HPDE6-E6E7 (cell line): ENCODE measurements around the gene CHRM5.
A peak's percentile ranks its signal among the peaks of the same experiment; 100 is the strongest.
"Not testable (repeated sequence)": the region's sequence is repeated elsewhere in the genome, so short reads cannot be mapped to it uniquely, and the experiment has no call there.

ENCODE experiments used
- DNase-seq: peaks from one replicate; pipeline ENCODE4 v3.0.0; 2011; ENCODE audit warnings: missing footprints; ENCODE audit errors: extremely low spot score

The CHRM5 gene

DNA sequence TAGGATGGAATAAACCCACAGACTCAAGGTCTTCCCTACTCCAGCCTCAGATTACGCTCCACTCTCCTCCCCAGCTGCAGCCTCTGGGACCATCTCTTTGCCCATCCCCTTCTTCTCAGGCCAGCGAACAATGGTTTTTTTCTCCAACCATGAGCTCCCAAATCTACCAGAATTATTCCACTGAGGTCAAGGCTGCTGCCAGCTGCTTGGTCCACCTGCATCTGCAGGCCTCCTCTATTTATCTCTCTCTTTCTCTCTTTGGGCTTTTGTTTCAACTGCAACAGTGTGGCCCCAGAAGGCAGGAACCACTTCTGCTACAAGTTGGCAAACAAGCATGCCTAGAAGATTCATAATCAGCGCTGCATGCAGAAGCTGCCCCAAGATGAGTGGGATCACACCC lies 19.1 kb downstream of the CHRM5 start:
- no peak for DNase-seq

DNA sequence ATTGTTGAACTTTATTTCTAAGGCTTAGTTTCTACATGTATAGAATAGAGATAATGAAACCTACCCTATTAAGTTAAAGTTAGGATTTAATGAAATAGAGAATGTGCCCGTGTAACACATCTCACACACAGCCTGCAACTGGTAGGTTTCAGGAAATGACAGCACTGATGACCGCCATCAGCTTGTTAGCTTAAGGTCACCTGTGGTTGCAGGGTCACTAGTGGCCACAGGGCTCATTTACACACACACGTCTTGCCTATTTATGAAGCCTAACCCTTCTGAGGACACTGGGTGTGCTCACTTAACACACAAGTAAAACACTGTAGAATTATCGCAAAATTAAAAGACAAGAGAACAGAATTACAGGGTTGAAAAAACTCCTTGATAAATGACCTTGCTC lies 20.1 kb downstream of the CHRM5 start:
- DNase-seq: no peak

DNA sequence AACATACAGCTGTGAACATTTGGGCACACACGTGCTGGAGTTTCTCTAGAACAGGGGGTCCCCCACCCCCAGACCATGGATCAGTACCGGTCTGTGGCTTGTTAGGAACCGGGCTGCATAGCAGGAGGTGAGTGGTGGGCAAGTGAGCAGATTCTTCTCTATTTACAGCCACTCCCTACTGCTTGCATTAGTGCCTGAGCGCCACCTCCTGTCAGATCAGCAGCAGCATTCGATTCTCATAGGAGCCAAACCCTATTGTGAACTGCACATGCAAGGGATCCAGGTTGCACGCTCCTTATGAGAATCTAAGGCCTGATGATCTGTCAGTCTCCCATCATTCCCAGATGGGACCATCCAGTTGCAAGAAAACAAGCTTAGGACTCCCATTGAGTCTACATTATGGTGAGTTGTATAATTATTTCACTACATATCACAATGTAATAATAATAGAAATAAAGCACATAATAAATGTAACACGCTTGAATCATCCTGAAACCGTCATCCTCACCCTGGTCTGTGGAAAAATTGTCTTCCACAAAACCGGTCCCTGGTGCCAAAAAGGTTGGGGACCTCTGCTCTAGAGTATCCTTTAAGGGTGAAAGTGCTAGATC lies 25.8 kb downstream of the CHRM5 start:
- no peak for DNase-seq

DNA sequence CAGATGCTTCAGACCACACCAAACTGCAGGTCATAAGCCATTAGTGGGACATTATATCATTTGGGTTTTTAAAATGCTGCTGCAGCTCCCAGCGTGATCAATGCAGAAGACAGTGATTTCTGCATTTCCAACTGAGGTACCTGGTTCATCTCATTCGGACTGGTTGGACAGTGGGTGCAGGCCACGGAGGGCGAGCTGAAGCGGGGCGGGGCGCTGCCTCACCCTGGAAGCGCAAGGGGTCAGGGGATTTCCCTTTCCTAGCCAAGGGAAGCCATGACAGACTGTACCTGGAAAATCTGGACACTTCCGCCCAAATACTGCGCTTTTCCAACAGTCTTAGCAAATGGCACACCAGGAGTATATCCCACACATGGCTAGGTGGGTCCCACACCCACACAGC lies 27.4 kb downstream of the CHRM5 start:
- DNase-seq: not testable (repeated sequence)

DNA sequence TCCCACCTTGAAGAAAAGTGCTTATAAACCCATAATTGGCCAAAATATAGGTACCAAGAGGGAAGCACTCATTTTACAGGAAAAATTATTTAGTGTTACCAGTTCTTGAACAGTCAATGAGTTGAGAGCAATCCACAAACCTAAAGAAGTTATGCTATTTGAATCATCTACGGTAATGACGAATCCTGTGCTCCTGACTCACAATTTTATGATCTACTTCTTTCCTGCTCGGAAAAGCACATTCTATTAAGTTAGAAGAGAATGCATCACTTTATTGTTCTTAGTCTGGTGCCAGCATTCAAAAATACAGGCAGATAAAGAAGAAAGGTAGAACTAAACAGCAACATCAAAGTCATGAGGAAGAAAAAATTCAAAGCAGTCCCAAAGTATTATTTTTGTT lies 33.2 kb downstream of the CHRM5 start:
- DNase-seq: peak; percentile 6

DNA sequence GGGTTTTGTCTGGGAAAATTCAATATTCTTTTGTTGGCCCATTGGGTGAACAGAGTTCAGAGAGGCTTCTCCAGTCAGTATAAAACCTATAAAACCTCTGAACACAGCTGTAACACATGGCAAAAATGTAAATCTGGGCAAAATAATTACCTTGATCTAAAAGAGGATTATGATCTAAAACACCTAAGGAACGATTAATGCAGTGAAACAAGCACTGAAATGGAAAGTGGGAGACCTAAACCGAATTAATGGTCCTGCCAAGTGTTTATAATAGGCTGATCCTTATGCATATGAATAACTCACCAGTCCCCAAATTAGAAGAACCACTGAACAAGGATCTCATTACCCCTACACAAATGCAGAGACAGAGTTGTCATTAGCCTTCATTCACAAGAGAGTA lies 38.1 kb downstream of the CHRM5 start:
- no peak for DNase-seq

DNA sequence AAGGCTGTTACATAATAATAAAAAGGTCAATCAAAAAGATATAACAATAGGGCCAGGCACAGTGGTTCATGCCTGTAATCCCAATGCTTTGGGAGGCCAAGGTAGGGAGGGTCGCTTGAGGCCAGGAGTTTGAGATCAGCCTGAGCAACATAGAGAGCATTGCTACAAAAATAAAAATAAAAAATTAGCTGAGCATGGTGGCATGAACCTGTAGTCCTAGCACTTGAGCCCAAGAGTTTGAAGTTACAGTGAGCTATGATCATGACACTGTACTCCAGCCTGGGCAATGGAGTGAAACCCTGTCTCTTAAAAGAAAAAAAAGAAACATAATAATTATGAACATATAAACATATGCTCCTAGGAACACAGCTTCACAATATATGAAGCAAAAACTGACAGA lies 41.4 kb downstream of the CHRM5 start:
- DNase-seq: no peak

DNA sequence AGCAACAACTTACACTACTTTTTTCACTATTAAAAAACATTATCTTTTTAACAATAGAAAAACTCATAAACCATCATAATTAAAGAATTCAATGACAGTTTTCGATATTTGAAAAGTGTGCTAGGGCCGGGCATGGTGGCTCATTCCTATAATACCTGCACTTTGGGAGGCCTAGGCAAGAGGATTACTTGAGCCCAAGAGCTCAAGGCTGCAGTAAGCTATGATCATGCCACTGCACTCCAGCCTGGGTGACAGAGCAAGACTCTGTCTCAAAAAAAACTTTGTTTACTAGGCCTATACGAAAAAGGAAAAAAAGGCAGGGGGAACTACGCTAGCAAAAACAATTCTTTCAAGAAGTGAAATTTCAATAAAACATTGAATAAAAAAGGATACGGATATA lies 42.6 kb downstream of the CHRM5 start:
- DNase-seq: no peak

DNA sequence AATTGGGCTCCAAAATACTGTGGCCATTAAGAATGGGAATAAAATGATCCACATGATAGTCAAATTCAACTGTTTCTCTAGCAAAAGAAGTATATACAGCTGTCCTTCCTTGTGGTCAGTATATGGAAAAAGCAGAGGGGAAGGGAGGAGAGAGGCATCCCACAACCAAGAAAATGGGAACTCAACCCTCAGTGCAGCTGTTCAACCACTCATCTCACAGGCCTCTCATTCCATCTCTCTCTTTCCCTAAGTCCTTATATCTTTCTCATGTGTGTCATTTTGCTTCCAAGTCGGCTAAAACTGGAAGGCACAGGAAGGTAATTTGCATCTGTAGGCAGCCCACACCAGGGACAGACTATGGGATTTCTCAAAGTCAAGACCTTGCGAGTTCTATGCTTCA lies 43.2 kb downstream of the CHRM5 start:
- DNase-seq: no peak

DNA sequence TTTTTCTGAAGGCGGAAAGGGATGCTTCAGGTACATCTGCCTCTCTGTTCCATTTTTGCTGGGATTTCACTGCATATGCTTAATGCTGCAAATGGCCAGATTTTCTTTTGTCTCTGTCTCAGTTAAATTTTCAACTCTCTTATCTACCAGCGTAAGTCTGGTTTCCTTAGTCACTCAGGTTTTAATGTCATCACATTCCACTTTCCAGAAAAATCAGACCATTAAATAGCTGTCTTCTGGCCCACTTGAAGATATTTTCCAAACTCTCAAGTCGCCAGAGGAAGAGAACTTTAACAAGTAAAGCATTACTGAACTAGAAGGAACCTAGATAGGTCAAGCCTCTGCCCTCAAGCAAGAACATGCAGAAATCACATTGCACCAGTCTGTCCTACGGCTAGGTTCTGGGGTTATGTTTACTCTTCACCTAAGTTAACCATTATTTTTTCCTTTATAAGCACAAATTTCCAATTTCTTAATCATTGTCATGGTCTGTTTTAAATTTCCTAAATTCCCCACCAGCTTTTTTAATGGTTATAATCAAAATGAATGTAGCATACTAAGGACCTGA lies 44.2 kb downstream of the CHRM5 start:
- DNase-seq: no peak

DNA sequence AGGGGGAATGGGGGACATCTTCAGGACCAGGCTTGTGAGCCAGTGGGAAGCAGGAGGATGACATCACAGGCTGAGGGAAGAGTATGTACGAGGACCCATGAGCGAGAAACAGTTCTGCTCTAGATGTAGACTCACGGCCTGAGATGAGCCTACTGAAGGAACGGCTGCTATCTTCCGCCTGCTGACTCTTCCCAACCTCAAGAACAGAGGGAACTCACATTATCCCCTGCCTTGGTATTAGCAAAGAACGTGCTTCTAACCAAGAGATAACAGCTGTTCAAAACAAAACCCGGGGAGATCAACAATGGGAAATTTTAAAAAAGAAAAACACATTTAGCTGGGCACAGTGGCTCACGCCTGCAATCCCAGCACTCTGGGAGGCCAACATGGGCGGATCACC lies 45.4 kb downstream of the CHRM5 start:
- DNase-seq: no peak

DNA sequence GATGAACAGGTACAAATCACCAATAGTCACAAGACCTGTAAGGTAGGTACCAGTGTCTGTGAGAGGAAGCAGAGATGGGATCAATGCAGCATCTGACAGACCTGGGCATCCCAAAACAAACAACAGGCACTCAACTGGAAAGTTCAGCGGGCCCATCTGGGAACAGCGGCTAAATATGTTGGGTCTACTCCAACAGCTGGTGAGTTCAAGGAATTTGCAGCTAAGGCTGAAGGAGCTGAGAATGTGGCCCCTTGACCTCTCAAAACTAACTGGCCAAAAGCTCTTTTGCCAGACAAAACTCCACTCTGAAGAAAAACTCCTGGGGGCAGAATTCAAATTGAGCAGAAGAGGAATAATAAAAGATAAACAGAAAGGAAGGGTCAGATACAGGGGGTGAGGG lies 46.3 kb downstream of the CHRM5 start:
- no peak for DNase-seq

DNA sequence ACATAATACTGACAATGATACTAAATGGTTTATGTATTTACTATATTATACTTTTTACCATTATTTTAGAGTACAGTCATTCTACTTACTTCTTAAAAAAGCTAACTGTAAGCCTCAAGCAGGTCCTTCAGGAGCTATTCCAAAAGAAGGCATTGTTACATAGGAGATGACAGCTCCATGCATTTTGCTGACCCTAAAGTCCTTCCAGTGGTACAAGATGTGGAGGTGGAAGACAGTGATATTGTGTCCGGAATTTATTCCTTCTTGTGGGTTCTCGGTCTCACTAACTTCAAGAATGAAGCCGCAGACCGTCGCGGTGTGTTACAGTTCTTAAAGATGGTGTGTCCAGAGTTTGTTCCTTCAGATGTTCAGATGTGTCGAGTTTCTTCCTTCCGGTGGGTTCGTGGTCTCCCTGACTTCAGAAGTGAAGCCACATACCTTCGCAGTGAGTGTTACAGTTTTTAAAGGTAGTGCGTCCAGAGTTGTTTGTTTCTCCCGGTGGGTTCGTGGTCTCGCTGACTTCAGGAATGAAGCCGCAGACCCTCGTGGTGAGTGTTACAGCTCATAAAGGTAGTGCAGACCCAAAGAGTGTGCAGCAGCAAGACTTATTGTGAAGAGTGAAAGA lies 49.8 kb downstream of the CHRM5 start:
- DNase-seq: no peak

DNA sequence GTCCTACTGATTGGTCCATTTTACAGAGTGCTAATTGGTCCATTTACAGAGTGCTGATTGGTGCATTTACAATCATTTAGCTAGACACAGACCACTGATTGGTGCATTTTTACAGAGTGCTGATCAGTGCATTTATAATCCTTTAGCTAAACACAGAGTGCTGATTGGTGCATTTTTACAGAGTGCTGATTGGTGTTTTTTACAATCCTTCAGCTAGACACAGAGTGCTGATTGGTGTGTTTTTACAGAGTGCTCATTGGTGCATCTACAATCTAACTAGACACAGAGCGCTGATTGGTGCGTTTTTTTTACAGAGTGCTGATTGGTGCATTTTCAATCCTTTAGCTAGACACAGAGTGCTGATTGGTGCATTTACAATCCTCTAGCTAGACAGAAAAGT lies 50.4 kb downstream of the CHRM5 start:
- DNase-seq: not testable (repeated sequence)

DNA sequence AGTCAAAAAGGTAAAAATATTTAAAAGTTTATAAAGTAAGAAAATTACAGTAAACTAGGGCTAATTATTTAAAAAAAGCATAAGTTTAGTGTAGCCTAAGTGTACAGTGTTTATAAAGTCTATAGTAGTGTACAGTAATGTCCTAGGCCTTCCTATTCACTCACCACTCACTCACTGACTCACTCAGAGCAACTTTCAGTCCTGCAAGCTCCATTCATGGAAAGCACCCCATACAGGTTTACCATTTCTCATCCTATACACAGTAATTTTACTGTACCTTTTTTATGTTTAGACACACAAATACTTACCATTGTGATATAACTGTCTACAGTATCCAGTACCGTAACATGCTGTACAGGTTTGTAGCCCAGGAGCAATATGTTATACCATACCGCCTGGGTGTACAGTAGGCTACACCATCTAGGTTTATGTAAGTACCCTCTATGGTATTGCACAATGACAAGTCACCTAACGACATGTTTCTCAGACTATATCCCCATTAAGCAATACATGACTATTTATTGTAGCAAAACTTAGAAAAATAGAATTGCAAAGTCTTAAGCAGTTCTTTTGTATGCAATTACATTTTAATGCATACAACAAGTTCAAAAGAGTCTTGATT lies 51.2 kb downstream of the CHRM5 start:
- no peak for DNase-seq

DNA sequence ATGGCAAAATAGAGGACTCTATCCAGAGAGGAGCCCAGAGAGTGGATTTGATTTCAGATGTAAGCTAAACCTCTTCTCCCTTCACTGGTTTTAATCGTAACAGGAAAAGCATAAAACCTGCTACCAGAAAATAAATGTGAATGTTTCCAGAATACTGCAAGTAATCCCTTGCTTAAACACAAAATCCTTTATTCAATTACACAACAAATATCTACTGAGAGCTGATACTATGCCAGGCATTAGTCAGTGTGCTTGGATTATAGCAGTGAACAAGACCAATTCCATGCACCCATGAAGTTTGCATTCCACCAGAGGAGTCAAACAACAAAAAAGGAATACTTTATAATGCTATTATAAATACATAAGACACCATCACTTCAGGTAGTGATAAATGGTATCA lies 55.6 kb downstream of the CHRM5 start:
- no peak for DNase-seq

DNA sequence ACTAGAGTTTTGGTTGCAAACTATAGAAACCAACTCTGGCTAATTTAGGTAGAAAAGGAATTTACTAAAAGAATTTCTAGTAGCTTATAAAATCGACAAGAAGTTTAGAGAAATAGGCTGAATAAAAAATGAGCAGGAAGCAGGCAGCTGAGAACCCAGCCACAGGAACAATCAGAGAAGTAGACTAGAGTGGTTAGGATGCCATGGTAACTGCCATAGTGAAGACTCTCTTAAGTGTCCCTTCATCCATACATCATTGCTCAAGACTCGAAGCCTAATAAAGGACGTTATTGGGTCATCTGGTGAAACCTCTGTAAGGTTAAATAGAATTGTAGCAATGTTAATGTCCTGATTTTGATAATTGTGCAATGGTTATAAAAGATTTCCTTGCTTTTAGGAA lies 57.0 kb downstream of the CHRM5 start:
- DNase-seq: no peak

DNA sequence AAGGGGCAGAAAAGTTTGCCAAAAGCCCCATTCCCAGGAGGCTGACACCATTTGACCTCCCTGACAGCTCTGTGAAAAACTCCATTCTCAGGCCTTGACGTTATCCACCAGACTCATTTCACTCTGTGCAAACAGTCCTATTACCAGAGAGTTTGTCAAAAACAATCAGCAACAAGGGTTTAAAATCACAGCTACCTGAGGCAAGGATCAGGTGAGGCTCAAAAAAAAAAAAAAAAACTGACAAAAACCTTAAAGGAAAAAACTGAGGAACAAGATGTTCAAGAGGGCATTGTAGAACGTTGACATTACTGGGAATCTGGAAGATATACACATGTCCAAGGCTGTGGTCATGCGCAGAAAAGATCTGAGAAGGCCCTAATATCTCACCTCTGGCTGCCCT lies 59.3 kb downstream of the CHRM5 start:
- no peak for DNase-seq

DNA sequence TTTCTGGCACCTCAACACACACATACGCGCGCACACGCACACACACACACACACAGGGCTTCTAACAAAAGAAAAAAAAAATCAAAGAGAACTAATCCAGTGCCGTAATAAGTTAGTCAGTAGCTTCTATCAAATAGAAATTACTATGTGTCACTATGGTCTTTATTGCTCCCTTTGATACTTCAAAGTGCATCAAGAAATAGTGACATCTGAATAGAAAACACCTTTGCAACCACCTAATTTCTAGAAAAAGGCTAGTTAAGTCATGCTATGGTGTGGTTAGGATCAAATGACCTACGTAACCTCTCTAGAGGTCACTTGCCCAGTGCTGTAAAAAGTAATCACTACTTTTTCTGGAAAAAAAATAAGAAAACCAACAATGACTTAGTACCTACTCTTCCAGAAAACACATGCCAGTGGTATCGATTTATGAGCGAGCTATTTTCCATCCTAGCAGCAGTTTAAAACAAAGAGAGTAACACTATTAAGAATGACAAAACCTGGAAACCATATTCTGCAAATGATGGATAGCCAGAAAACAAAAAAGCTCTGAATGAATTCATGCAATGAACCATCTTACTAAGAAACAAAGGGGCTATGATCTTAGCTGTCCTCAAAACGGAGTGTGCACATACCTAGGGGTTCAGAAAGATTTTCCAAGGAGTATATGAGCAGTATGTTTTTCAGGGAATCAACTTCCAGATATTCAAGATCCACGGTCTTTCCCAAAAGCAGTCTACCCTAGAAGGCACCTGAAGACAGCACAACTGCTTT lies 63.9 kb downstream of the CHRM5 start:
- no peak for DNase-seq

DNA sequence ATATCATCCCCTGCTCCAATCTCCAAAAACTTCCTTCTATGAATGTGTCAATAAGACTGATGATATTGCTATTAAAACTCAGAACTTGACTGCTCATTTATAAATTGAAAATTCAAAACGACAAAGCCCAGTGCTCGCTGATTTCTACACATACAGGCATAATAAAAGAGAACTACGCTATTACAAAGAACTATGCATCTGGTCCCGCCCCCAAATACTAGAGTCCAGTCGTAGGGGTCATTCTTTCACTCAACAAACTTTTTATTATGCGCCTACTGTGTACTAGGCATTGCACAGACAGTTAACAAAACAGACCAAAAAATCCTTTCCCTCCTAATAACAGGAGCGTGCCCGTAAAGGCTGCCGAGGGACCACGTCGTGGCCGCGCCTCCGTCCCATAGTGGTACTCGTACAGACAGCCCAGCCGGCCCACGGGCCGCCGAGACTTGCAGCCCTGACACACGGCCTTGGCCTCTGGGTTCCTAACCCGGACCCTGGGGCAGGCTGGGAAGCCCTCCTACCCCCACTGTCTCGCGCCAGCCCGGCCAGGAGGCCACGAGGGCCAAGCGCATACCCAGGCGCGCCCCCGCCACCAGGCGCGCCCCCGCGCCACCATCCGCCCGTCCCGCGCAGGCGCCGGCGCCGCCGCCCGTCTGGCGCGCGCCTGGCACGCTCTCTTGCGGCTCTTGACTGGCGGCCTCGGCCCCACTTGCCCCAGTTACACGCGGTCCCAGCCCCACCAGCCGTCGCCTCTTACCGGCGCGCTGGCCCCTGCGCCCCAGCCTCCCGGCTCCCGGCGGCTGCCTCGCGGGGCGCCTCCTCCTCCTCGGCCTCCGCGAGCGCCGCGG lies 70.0 kb downstream of the CHRM5 start:
- DNase-seq: peak; percentile 43
